ACC112 (cell line): ENCODE data around the gene GSTA2.
"Not testable (repeated sequence)": the region's sequence is repeated elsewhere in the genome, so short reads cannot be mapped to it uniquely, and the experiment has no call there.

Experiments
- H2AFZ ChIP-seq: fragments of 200-600 bp; sonication (generic); one replicate; pipeline ENCODE4 v1.6.0; 2017; ENCODE audit warnings: antibody characterized with exemption, low read length; ENCODE audit not compliant: unreplicated experiment
- H3K27ac ChIP-seq: fragments of 200-600 bp; sonication (generic); 2 replicates; pipeline ENCODE4 v1.5.1; 2014; ENCODE audit warnings: low read depth, mild to moderate bottlenecking, antibody characterized with exemption, low read length, moderate library complexity
- H3K27me3 ChIP-seq: fragments of 200-600 bp; sonication (generic); 2 replicates; pipeline ENCODE4 v1.6.1; 2014; ENCODE audit warnings: mild to moderate bottlenecking, antibody characterized with exemption, low read length, moderate library complexity, mixed read lengths; ENCODE audit not compliant: insufficient read depth
- H3K36me3 ChIP-seq: fragments of 200-600 bp; sonication (generic); 2 replicates; pipeline ENCODE4 v1.6.1; 2016; ENCODE audit warnings: mild to moderate bottlenecking, antibody characterized with exemption, low read length, moderate library complexity, mixed read lengths; ENCODE audit not compliant: insufficient read depth
- H3K4me1 ChIP-seq: fragments of 200-600 bp; sonication (generic); one replicate; pipeline ENCODE4 v1.6.1; 2016; ENCODE audit warnings: low read length, mixed read lengths; ENCODE audit not compliant: insufficient read depth, unreplicated experiment, control insufficient read depth
- H3K4me3 ChIP-seq: fragments of 200-600 bp; sonication (generic); 2 replicates; pipeline ENCODE4 v1.5.1; 2014; ENCODE audit warnings: mild to moderate bottlenecking, low read depth, low read length
- H3K79me2 ChIP-seq: fragments of 200-600 bp; sonication (generic); one replicate; pipeline ENCODE4 v1.6.0; 2016; ENCODE audit warnings: low read length; ENCODE audit not compliant: control insufficient read depth, unreplicated experiment, insufficient read depth

Gene GSTA2

DNA sequence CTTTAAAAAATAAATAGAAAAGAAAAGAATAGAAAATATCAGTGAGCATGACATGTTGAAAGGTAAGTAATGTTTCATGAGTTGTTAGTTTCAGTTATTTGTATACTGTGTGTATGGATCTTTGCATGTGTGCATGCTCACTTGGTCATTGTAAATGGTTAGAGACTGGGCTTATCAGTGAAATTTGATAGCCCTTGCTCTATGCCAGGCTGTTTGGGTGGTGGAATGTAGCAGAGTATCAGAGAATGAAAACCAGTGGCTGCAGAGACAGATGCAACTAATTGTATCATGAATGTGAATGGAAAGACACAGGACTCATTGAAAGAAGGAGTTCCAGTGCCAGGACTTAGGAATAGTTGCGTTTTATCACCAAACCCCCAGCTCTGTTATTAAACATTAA is 4.2 kb downstream of the GSTA2 start:
- no peaks in the 10 kb centered on the region for H3K36me3 ChIP-seq
- no peak overlapping the region for H2AFZ ChIP-seq
- H3K4me3 ChIP-seq, result no peak overlapping the region
- H3K4me1 ChIP-seq, result no peaks in the 10 kb centered on the region
- H3K27ac ChIP-seq, result no peak overlapping the region
- H3K27me3 ChIP-seq, result peaks cover 26% of the 10 kb centered on the region
- no peaks in the 10 kb centered on the region for H3K79me2 ChIP-seq

DNA sequence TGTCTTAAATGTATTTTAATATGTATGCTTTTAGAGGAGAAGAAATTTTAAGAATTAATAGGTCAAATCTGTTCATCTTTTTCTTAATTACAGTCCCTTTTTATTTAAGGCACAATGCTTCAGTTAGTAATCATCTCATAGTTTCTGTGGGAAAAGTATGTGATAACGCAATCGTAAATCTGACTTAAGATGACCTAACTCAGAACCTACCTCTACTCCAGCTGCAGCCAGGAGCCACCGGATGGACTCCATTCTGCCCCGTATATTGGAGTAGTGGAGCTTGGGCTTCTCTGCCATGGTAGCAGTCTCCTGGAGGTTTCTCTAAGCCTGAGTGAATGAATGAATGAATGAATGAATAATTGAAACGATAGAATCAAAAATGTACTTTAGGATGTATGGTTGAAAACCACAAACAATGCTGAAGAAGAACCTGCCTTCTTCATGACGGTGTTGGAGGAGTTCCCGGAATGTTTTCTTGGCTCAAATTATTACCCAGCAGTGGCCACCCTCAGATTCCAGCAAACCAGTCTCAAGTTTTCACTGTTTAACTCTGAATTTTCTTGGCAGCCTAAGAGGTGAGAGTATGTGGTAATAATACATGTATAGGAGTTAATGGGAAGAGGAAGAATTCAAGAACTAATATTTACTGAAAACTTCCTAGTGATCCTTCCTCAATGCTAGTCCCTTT is 5.5 kb downstream of the GSTA2 start:
- not testable (repeated sequence) for H3K79me2 ChIP-seq, H3K4me1 ChIP-seq, H3K27ac ChIP-seq, H2AFZ ChIP-seq, H3K36me3 ChIP-seq, H3K4me3 ChIP-seq
- peaks cover 27% of the 10 kb centered on the region for H3K27me3 ChIP-seq

DNA sequence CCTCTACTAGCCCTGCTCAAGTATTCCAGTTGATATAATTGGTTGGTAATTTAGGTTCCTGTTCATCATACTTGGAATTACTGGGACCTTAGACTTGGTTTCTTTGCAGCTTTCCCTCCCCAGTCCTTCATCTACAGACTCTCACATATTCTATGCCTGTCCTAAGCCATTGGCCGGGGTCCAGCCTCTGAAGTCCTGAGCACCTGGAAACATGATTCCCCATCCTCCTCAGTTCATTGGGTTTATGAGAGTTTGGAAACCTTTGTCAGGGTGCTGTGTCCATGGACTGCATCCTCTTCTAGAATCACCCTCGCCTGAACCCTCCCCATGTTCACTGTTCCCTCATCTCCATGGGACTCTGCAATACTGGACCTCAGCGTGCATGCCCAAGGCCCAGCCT is 8.8 kb downstream of the GSTA2 start:
- no peaks in the 10 kb centered on the region for H3K4me1 ChIP-seq
- H3K4me3 ChIP-seq, result no peak overlapping the region
- H3K36me3 ChIP-seq, result no peaks in the 10 kb centered on the region
- no peak overlapping the region for H3K27ac ChIP-seq
- H3K27me3 ChIP-seq, result peaks cover 27% of the 10 kb centered on the region; the same call in 1 of the 2 replicates
- H2AFZ ChIP-seq, result no peak overlapping the region
- H3K79me2 ChIP-seq, result no peaks in the 10 kb centered on the region

DNA sequence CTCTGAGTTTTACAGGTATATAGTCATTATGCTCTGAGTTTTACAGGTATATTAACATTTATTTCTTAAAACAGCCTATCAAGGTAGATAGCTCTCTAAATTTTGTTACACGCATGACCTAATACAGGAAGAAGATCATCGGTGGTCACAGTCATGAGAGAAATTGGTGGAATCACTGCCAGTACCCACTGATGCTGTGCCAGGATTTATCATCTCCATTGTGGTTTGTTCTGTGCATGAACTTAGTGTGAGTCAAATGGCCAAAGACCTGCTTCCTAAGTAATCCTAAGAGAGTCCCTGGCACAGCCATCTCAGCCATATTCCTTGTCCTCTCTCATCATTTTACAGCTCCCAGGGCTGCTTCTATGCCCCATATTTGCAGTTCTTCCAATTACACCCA is 10.1 kb downstream of the GSTA2 start:
- H2AFZ ChIP-seq, H3K79me2 ChIP-seq, H3K4me3 ChIP-seq, H3K36me3 ChIP-seq, H3K4me1 ChIP-seq, H3K27ac ChIP-seq: not testable (repeated sequence)
- H3K27me3 ChIP-seq, result peaks cover 24% of the 10 kb centered on the region; the same call in 1 of the 2 replicates

DNA sequence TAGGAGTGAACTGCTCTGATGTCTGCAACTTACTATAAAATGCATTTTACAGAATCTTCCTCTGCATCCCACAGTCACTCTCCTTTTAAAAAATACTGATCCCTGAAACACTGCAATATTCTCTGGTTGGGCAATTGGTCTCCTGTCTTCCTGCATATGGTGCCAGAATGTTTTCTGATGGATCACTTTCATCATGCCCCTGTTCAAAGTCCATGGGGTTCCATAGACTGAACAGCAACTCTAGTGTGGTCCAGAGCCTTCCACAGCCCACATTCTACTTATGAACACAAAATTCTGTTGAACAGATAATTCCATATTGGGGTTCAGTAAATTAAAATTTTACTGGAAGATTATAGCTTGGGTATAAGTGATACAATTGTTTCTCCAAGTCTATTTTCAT is 11.0 kb downstream of the GSTA2 start:
- peaks cover 24% of the 10 kb centered on the region; the same call in 1 of the 2 replicates for H3K27me3 ChIP-seq
- no peak overlapping the region for H3K27ac ChIP-seq
- no peaks in the 10 kb centered on the region for H3K4me1 ChIP-seq
- H3K36me3 ChIP-seq, result no peaks in the 10 kb centered on the region
- no peak overlapping the region for H2AFZ ChIP-seq
- H3K79me2 ChIP-seq, result no peaks in the 10 kb centered on the region
- H3K4me3 ChIP-seq, result no peak overlapping the region

DNA sequence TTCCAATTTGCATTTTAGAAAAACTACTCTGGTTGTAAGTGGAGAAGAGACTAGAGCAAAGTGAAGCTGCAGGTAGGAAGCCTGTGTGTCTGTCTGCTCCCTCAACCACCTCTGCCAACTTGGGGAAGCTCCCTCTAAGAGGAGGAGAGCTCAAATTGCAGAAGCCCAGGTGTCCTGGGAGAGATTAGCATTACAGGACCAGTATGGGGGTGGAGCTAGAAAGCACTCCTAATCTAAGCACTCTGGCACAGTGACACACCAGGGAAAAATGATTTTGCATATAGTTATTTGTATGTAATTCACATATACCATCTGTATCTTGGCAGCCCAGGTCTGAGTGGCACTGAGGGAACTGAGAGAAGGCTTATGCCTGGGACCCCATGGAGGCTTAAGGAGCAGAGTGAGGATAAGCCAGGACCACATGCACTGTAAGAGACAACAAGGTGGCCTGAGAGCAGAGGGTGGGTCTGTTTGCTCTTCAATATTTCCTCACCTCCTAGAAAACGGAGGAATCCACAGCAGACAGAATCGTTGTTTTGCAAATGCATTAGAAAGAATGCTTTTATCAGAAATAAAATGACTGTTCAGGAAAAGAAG is 13.6 kb downstream of the GSTA2 start:
- no peak overlapping the region for H3K27ac ChIP-seq
- no peak overlapping the region for H3K4me3 ChIP-seq

DNA sequence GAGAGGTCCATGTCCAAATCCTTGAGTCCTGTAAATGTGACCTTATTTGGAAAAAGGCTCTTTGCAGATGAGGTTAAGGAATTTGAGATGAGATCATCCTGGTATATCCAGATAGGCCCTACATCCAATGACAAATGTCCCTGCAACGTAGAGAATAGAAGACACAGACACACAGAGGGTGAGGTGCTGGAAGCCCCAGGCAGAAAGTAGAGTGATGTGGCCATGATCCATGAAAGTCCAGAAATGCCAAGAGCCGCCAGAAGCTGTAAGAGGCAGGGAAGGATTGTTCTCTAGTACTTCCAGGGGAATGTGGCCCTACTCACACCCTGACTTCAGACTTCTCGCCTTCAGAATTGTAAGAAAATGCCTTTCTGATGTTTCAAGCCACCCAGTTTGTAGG is 16.0 kb downstream of the GSTA2 start:
- not testable (repeated sequence) for H3K27ac ChIP-seq, H3K36me3 ChIP-seq, H3K79me2 ChIP-seq, H3K4me3 ChIP-seq, H2AFZ ChIP-seq, H3K4me1 ChIP-seq
- peaks cover 33% of the 10 kb centered on the region; the same call in 1 of the 2 replicates for H3K27me3 ChIP-seq

More for the DNA sequence above, 13.6 kb downstream of the GSTA2 start:
- H2AFZ ChIP-seq, result no peak overlapping the region
- no peaks in the 10 kb centered on the region for H3K79me2 ChIP-seq
- H3K36me3 ChIP-seq, result no peaks in the 10 kb centered on the region
- H3K4me1 ChIP-seq, result no peaks in the 10 kb centered on the region
- peaks cover 29% of the 10 kb centered on the region; the same call in 1 of the 2 replicates for H3K27me3 ChIP-seq

DNA sequence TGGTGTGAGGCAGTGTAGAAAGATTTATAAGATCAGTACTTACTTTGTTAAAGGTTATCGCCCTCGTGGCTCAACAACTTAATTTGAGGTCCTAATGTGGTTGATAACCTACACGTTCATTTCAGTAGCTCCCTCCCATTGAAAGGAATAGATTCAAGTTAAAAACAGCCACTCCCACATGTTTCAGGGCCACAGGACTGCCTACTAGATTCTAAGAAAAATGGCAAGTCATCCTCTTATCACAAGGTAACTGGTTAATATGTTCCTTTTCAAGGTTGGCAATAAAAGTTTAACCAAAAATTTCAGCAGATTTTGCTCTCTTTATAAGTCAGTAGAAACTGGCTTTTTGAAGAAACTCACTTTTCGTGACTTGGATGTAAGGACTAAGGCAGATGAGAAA is 17.1 kb downstream of the GSTA2 start:
- Histone ChIP-seq H3K79me2 (no peaks in the 10 kb centered on the region), H3K4me1 (no peaks in the 10 kb centered on the region), H3K4me3 (no peak overlapping the region), H2AFZ (no peak overlapping the region), H3K27ac (no peak overlapping the region), H3K36me3 (no peaks in the 10 kb centered on the region), H3K27me3 (peaks cover 28% of the 10 kb centered on the region; the same call in 1 of the 2 replicates)

DNA sequence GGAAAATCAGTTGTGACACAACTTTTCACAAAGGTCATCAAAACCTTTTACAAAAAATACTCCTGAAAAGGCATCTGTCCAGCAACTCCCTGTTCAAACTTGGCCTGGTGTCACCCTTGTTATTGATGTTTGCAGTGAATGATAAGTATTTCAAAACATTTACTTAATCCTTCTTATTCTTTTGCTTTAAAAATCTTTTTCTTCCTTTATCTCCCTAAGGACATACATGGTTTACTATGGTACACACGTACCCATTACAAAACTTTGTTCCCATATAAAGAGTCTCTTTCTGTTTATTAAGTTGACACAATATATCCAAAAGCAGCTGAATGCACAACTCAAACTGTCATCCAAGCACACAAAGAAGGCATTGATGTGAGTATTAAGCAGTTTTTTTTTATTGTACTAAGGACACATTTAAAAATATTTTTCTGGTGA is 17.5 kb downstream of the GSTA2 start:
- H3K27me3 ChIP-seq, result peaks cover 29% of the 10 kb centered on the region; the same call in 1 of the 2 replicates
- no peak overlapping the region for H3K4me3 ChIP-seq
- no peaks in the 10 kb centered on the region for H3K4me1 ChIP-seq
- no peak overlapping the region for H3K27ac ChIP-seq
- H3K36me3 ChIP-seq, result no peaks in the 10 kb centered on the region
- no peak overlapping the region for H2AFZ ChIP-seq
- H3K79me2 ChIP-seq, result no peaks in the 10 kb centered on the region

DNA sequence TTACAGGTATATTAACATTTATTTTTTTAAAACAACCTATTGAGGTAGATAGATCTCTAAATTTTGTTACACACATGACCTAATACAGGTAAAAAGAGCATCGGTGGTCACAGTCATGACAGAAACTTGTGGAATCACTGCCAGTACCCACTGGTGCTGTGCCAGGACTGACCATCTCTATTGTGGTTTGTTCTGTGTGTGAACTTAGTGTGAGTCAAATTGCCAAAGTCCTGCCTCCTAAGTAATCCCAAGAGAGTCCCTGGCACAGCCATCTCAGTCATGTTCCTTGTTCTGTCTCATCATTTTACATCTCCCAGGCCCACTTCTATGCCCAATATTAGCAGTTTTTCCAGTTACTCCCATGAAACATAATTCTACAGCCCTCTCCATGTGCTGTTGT is 21.4 kb downstream of the GSTA2 start:
- no peak overlapping the region for H3K4me3 ChIP-seq
- no peak overlapping the region for H2AFZ ChIP-seq
- no peak overlapping the region for H3K27ac ChIP-seq
- peaks cover 39% of the 10 kb centered on the region for H3K27me3 ChIP-seq
- no peaks in the 10 kb centered on the region for H3K4me1 ChIP-seq
- no peaks in the 10 kb centered on the region for H3K79me2 ChIP-seq
- no peaks in the 10 kb centered on the region for H3K36me3 ChIP-seq

DNA sequence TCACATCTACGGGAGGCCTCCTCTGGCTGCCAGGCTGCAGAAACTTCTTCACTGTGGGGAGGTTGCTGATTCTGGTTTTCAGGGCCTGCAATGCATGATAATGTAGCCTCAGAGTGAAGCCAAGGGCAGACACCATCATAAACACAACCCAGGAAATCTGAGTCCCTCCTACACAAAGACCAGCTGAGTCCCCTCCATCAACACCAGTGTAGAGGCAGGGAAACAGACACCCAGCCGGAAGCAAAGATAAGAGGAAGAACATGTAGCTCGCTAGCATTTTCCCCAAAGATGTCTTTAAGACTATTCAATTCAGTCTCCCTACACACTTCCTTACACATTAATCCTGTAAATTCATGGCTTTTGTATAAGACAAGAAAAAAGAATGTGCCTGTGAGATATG is 23.6 kb downstream of the GSTA2 start:
- Histone ChIP-seq H2AFZ (no peak overlapping the region), H3K27me3 (peaks cover 41% of the 10 kb centered on the region), H3K4me3 (no peak overlapping the region)

More for the DNA sequence above, 23.6 kb downstream of the GSTA2 start:
- H3K4me1 ChIP-seq, result no peaks in the 10 kb centered on the region
- no peak overlapping the region for H3K27ac ChIP-seq
- H3K79me2 ChIP-seq, result no peaks in the 10 kb centered on the region
- no peaks in the 10 kb centered on the region for H3K36me3 ChIP-seq
